ENCODE results near the gene DARS1.

Gene DARS1

DNA sequence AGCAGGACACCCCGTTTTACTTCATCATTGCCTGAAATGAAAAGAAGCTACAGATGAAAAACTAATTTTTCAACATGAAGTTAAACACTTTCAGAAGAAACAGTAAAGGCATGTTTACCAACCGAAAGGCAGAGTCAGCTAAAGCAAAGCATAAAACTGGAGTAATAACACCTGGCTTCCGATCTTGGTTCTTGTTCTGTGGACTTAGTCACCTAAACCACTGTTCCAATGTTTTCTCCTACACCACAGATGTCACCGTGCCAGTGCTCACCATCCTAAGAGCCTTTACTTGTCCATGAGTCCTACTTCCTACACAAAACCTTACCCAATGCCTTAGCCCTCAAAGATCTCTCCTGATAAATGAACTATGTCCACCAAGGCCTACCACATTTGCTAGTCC, 122.7 kb downstream of the DARS1 start:
- no peak for TF ChIP-seq TAF1 (IDR thresholded peaks at IDR 0.05; ENCODE audit: borderline replicate concordance, low read depth, low read length)
- no peak for TF ChIP-seq POLR2A (IDR thresholded peaks at IDR 0.05; ENCODE audit: low read depth, low read length)
- no peak for TF ChIP-seq POLR2AphosphoS5 (IDR thresholded peaks at IDR 0.05; ENCODE audit: low read depth, low read length)
- no peak for DNase-seq (ENCODE audit: insufficient read length)
- no peak for FAIRE-seq
